Ramos (cell line): ENCODE data around the gene SNAPIN.
"Not testable (repeated sequence)": the region's sequence is repeated elsewhere in the genome, so short reads cannot be mapped to it uniquely, and the experiment has no call there.

ENCODE experiments used
- in situ Hi-C: fragments of 300-500 bp; cut with MboI; formaldehyde crosslinking; loops from one replicate; pipeline ENCODE4 v1.14.3; 2022; ENCODE audit warnings: low sequenced_read_pairs; ENCODE audit not compliant: unreplicated experiment

SNAPIN gene

GRCh38 chr1:153671628-153672353 is 13.3 kb downstream of the SNAPIN start:
- in situ Hi-C loops, result not testable (repeated sequence)

GRCh38 chr1:153673511-153673910 is 15.0 kb downstream of the SNAPIN start:
- in situ Hi-C loops, result no loop called here

DNA sequence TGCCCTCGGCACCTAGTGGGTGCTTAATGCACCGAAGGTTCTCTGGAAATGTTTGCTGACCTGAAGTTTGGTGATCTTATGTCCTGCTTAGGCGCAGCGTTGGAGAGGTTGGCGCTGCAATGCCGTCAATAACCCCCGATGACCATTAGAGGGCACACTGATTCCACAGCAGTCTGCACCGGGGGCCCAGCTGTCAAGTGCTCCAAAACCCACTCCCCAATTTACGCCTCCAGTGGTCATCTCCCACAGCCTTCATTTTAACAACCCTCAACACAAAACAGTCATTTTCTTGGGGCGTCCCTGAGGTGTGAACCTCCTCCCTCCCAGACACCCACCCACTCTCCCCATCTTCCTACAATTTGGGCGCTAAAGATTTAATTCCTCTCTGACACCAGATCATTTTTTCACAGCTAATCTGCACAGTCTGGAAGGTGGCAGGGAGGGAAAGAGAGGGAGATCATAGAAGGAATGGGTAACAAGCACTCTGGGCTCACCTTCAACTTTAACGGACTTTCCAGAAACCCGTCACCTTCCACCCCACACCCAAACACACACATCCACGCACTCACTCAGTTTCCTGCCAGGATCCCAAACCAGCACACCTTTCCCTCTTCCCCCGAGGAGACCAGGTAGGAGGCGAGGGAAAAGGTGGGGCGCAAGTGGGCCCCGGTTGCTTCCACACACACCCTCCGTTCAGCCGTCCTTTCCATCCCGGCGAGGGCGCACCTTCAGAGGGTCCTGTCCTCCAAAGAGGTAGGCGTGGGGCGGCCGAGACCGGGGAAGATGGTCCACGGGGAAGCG is 19.4 kb downstream of the SNAPIN start:
- in situ Hi-C loops, result loop anchor here (5.0 kb wide), 1 partner anchor 309 kb away; the partner anchor contains the start of gene RAB13

GRCh38 chr1:153678519-153679336 is 20.2 kb downstream of the SNAPIN start, which contains the start of gene NPR1:
Gene NPR1, plus strand, starts transcription at chr1:153678688. Its CDS starts 421 bp downstream, at chr1:153679109.
- in situ Hi-C loops, result loop anchor here (5.0 kb wide), 1 partner anchor 309 kb away; the partner anchor contains the start of gene RAB13

GRCh38 chr1:153679337-153680119 is 21.0 kb downstream of the SNAPIN start:
- in situ Hi-C loops, result loop anchor here (5.0 kb wide), 1 partner anchor 308 kb away; the partner anchor contains the start of gene RAB13

DNA sequence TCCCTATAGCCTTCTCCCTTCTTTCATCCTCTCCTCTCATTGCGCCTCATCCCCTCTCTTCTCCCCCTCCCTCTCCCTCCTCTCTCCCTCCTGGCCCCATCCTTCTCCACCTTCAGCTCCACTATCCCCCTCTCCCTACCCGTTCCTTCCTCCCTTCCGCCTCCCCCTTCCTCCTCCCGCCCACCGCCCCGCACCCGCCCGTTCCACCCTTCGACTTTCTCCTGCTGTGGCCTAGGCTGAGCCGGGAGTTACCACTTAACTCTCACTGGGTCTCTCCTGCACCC is 21.6 kb downstream of the SNAPIN start:
- in situ Hi-C loops, result no loop called here

- in situ Hi-C loops, result no loop called here
Measured at GRCh38 chr1:153682730-153683129, 24.2 kb downstream of the SNAPIN start.

DNA sequence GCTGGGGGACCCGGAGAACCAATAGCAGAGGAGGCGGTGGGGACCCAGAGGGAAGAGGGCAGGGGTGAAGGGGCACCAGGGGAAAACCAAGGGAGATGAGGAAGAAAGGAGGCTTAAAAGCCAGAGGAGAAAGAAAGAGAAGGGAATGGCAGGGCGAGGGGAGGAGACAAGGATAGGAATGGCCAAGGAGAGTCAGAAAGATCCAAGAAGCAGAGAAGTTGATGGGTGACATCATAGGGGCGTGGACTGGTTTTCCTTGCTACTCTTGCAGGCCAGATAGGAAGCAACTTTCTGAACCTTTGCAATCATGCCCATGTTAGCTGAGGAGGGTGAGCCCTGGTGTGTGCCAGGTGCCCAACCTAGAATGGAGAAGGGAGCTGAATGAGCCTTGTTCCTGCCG is 25.4 kb downstream of the SNAPIN start:
- in situ Hi-C loops, result no loop called here

- in situ Hi-C loops, result loop anchor here (5.0 kb wide), 1 partner anchor 57 kb away; no protein-coding TSS in a partner anchor
Measured at GRCh38 chr1:153684892-153685291, 26.4 kb downstream of the SNAPIN start.

DNA sequence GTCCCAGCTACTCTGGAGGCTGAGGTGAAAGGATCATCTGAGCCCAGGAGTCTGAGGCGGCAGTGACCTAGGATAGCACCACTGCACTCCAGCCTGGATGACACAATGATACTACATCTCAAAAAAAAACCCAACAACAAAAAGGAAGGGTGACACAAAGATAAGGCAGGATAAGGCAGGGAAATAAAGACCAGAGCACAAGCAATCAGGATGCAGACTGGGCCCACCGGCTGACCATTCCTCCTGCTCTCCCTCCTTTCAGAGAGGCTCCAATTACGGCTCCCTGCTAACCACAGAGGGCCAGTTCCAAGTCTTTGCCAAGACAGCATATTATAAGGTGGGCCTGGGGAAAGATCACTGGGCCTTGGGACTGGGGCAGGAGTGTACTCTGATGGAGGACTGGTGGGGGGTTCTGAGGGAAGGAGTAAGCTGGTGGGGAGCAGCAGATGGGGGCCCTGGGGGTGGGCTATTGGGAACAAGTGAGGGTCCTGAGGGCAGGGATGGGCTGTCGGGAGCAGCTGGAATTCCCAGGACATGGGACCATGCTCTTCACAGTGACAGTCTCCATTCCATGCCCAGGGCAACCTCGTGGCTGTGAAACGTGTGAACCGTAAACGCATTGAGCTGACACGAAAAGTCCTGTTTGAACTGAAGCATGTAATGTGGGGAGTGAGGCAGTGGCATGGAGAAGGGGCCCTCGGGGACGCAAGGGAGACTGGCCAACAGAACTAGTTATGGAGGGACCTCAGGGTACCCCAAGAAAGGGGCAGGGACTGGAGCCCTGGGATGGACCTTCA is 27.2 kb downstream of the SNAPIN start:
- in situ Hi-C loops, result loop anchor here (5.0 kb wide), 1 partner anchor 57 kb away; no protein-coding TSS in a partner anchor

DNA sequence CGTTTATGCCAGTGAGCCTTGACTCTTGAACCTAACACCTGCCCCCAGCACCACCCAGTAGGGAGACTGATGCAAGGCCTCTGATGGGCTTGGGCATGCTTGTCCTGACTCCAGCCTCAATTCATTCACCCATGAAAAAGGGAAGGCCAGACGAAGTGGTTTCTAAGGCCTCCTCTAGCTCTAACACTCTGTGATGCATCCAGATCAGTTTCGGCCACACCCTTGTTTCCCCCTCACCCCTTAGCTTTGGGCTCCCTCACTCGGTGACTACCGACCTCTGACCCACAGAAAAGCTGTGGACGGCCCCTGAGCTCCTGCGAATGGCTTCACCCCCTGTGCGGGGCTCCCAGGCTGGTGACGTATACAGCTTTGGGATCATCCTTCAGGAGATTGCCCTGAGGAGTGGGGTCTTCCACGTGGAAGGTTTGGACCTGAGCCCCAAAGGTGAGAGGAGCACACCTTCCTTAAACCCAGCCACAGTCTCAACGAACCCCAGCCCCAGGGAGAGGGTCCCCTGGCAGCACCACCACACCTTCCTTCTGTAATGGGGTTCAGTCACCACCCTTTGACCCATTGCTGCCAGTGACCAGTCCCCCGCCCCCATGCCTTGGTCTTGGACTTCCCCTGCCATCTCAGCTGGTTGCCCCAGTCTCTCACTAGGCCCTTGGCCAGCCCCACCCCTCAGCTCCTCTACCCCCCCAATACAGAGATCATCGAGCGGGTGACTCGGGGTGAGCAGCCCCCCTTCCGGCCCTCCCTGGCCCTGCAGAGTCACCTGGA is 29.0 kb downstream of the SNAPIN start:
- in situ Hi-C loops, result loop anchor here (5.0 kb wide), 1 partner anchor 55 kb away; no protein-coding TSS in a partner anchor

GRCh38 chr1:153688276-153688675 is 29.8 kb downstream of the SNAPIN start:
- in situ Hi-C loops, result loop anchor here (5.0 kb wide), 1 partner anchor 54 kb away; no protein-coding TSS in a partner anchor

DNA sequence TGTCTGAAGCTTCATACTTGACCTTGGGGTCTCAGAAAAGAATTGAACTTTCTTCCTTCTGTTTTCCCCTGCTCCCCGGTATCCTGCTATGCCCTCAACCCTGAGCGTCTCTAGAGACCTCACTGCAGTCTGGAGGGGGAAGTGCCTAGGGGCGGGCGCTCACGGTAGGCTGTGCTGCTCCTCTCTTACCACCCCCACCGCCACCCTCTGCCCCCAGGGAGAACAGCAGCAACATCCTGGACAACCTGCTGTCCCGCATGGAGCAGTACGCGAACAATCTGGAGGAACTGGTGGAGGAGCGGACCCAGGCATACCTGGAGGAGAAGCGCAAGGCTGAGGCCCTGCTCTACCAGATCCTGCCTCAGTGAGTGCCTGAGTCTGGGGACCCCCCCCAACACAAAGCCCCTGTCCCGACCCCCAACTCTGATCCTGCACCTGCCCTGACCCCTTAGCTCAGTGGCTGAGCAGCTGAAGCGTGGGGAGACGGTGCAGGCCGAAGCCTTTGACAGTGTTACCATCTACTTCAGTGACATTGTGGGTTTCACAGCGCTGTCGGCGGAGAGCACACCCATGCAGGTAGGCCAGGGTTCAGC is 30.3 kb downstream of the SNAPIN start:
- in situ Hi-C loops, result loop anchor here (5.0 kb wide), 1 partner anchor 53 kb away; no protein-coding TSS in a partner anchor

GRCh38 chr1:153693466-153693865 is 35.0 kb downstream of the SNAPIN start:
- in situ Hi-C loops, result no loop called here

DNA sequence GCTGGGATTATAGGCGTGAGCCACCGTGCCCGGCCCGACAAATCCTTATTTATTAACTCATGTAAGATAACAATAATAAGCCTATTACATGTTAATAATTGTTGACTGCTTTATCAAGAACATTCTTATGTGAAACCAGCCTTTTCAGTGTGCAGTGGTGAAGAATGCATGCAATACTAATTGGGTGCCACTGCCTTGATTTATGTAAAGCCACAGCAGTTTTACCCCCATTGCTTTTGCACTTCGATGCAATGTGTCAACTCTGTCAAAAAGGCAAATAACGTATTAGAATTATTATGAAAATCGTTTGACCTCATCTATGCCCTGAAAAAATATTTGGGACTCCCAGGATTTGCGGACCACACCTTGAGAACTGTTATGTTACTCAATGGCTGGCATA is 38.2 kb downstream of the SNAPIN start:
- in situ Hi-C loops, result no loop called here

GRCh38 chr1:153697191-153698019 is 38.9 kb downstream of the SNAPIN start:
- in situ Hi-C loops, result no loop called here
